Stimulated activated CD4-positive, alpha-beta T cell treated with anti-CD3 and anti-CD28 coated beads, Interleukin-1b, Interleukin-23, amount 100 ng/mL, for 4 hours (primary cell): Measurements from ENCODE around the gene SPTBN1.

Experiments
- DNase-seq, 2 donors: peaks; one replicate each; pipeline ENCODE4 v3.0.0-alpha.2; 2020; ENCODE audit warnings: low read depth in 2 of 2

SPTBN1 gene

DNA sequence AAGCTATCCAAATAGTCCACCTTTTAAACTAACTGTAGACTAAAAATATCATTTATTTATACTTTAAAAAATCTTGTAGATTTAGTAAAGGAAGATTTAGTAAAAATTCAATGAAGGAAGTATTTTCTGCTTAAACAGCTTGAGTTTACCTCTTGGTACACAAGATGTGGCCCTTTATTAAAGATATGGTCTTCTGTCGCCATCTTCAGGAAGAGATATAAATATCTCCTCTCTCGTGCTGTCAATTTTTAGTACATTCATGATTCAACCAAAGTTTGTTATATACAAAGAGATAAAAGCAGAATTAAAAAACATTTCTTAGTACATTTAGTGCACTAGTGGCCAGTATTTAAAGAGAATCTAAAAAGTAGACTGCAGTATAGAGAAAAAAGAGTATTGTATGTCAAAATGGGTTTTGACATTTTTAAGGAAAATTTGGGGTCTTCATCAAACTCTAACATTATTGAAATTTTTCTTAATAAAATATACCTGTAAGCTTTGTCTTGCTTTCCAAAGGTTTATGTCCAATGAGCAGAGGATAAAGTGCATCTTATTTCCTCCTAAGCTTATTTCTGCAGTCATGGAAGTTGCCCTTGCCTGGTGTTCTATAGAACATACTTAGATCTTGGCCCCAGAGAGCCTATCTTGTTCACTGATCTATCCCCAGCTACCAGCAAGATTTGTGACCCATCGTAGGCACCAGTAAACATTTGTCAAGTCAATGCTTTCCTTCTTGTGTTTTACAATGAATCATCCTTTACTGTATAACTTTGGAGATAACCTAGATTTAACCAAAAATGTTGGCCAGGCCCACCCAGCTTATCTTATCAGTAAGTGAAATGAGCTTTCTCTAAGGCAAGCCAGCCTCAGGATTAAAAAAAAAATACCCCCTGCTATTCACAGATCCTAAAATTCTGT, 248.8 kb downstream of the SPTBN1 start:
- DNase-seq = no peak

- DNase-seq = no peak
Observed at GRCh38 chr2:54706622-54707021, 250.5 kb downstream of the SPTBN1 start.

GRCh38 chr2:54708584-54709335, 252.6 kb downstream of the SPTBN1 start:
- no peak for DNase-seq

GRCh38 chr2:54709336-54709809, 253.2 kb downstream of the SPTBN1 start:
- DNase-seq = no peak

- DNase-seq = no peak
Observed at GRCh38 chr2:54710216-54710615, 254.1 kb downstream of the SPTBN1 start.

- no peak for DNase-seq
Observed at GRCh38 chr2:54712516-54712915, 256.4 kb downstream of the SPTBN1 start.

GRCh38 chr2:54714996-54715395, 258.9 kb downstream of the SPTBN1 start:
- no peak for DNase-seq

GRCh38 chr2:54716375-54716774, 260.2 kb downstream of the SPTBN1 start:
- no peak for DNase-seq

DNA sequence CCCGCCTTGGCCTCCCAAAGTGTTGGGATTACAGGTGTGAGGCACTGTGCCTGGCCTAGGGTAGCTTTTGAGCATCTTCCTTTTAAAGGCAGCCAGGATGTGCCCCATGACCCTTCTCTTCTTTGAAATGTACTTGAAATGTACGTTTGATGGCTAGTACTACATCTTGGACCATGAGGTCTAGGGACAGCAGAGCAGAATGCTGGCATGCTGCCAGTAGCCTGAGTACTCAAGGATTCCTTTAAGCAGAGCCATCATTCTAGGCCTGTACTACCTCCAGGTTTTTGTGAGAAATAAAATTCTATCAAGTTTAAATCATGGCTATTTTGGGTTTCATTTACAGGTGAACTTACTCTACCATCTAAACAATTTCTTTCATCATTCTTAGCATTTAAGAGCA, 264.4 kb downstream of the SPTBN1 start:
- DNase-seq = no peak
